Glomerular visceral epithelial cell (primary cell): ENCODE results near the gene CIT.
"Not testable (repeated sequence)": the region's sequence is repeated elsewhere in the genome, so short reads cannot be mapped to it uniquely, and the experiment has no call there.

Experiments
- DNase-seq: peaks from one replicate; pipeline ENCODE4 v3.0.0-alpha.2; 2016; ENCODE audit errors: extremely low spot score

Gene CIT

DNA sequence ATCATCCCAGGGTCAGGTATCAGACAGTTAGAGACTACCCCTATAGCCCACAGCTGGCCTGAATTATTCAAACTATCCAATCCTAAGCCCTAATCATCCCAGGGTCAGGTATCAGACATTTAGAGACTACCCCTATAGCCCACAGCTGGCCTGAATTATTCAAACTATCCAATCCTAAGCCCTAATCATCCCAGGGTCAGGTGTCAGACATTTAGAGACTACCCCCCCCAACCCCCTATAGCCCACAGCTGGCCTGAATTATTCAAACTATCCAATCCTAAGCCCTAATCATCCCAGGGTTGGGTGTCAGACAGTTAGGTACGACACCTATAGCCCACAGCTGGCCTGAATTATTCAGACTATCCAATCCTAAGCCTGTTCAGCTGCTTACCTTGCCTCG, 220.1 kb downstream of the CIT start:
- DNase-seq: not testable (repeated sequence)

DNA sequence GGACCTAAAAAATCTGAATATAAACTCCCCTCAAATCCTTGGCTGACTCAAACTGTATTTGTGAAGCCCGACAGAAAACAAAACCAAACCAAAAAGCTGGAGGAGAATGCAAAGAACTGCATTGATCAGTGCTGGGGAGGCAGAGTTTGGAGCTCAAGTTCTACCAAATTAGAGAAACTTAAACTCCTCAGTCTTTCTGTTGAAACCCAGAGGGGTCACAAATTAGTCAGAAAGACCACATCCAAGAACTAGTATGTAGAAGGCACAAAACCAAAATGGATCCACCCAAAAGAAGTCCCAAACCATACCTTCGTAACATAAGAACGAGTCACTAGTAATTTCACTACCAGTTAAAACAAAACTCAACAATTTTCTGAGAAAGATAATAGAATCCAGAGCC, 224.5 kb downstream of the CIT start:
- DNase-seq: no peak

GRCh38 chr12:119649202-119649808, 227.8 kb downstream of the CIT start:
- peak; percentile 15 for DNase-seq

- no peak for DNase-seq
Measured at GRCh38 chr12:119645535-119646059, 231.5 kb downstream of the CIT start.

DNA sequence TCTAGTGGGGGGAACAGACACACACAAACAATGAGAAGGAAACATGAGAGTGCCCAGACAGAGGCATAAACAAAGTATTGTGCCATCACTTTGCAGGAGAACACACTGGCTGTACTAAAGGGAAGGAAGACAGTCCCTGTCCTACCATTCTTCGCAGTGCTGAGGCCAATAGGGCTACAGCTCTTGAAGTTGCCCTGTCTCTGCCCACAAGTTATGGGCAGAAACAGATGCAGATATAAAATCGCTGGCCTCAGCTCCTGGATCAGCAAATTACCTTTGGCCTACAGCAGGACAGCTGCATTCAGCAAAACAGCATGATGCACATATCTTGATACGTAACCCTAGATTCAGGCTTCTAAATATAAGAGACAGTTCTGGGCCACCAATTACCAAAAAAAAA, 232.2 kb downstream of the CIT start:
- no peak for DNase-seq

GRCh38 chr12:119642986-119643385, 234.1 kb downstream of the CIT start:
- no peak for DNase-seq
